Activated naive CD4-positive, alpha-beta T cell (primary cell): Measurements from ENCODE around the gene SIGLEC6.

Source experiments
- DNase-seq, 4 experiments: peaks; one replicate each; lab custom pipeline; 2025; lab: John Stamatoyannopoulos, UW

Gene SIGLEC6

GRCh38 chr19:51531349-51532315, at the start of gene SIGLEC6:
Gene SIGLEC6, minus strand, starts transcription at chr19:51531670. Its CDS starts 22 bp downstream, at chr19:51531648.
- DNase-seq = no peak

- DNase-seq = no peak
Measured at GRCh38 chr19:51576850-51577249, 45.4 kb upstream of the SIGLEC6 start.

- DNase-seq = no peak
Measured at GRCh38 chr19:51573331-51573730, 41.9 kb upstream of the SIGLEC6 start.

GRCh38 chr19:51572908-51573307, 41.4 kb upstream of the SIGLEC6 start:
- no peak for DNase-seq

- no peak for DNase-seq
Measured at GRCh38 chr19:51572410-51572809, 40.9 kb upstream of the SIGLEC6 start.

- DNase-seq = no peak
Measured at GRCh38 chr19:51571599-51571998, 40.1 kb upstream of the SIGLEC6 start.

- peak; percentile 51 to 76 (median 70) for DNase-seq
Measured at GRCh38 chr19:51570962-51571575, 39.6 kb upstream of the SIGLEC6 start, which contains the start of gene ZNF175. Gene ZNF175, plus strand, starts transcription at chr19:51571283. Its CDS starts 2,047 bp downstream, at chr19:51573330.

GRCh38 chr19:51568456-51568855, 37.0 kb upstream of the SIGLEC6 start:
- no peak for DNase-seq

- no peak for DNase-seq
Measured at GRCh38 chr19:51567583-51567982, 36.1 kb upstream of the SIGLEC6 start.

- DNase-seq = no peak
Measured at GRCh38 chr19:51566489-51567100, 35.1 kb upstream of the SIGLEC6 start.

GRCh38 chr19:51565583-51565982, 34.1 kb upstream of the SIGLEC6 start:
- DNase-seq = no peak

GRCh38 chr19:51564791-51565190, 33.3 kb upstream of the SIGLEC6 start:
- no peak for DNase-seq

GRCh38 chr19:51560339-51560738, 28.9 kb upstream of the SIGLEC6 start:
- DNase-seq = no peak

- no peak for DNase-seq
Measured at GRCh38 chr19:51559240-51559639, 27.8 kb upstream of the SIGLEC6 start.

- peak in 1 of 4 experiments; percentile 14 for DNase-seq
Measured at GRCh38 chr19:51552996-51553725, 21.7 kb upstream of the SIGLEC6 start.

- DNase-seq = no peak
Measured at GRCh38 chr19:51552608-51552995, 21.1 kb upstream of the SIGLEC6 start.

GRCh38 chr19:51551673-51552432, 20.4 kb upstream of the SIGLEC6 start:
- DNase-seq = no peak

- no peak for DNase-seq
Measured at GRCh38 chr19:51550848-51551672, 19.6 kb upstream of the SIGLEC6 start.

- no peak for DNase-seq
Measured at GRCh38 chr19:51549533-51550324, 18.3 kb upstream of the SIGLEC6 start.
